HG03108 (cell line): ENCODE data around the gene CDC73.
"Not testable (repeated sequence)": the region's sequence is repeated elsewhere in the genome, so short reads cannot be mapped to it uniquely, and the experiment has no call there.

Experiments used
- ATAC-seq: cut with Tn5 transposase; IDR thresholded peaks from one replicate; pipeline ENCODE4 v1.9.1; 2021; ENCODE audit warnings: moderate library complexity; ENCODE audit not compliant: unreplicated experiment

Gene CDC73

GRCh38 chr1:193113258-193113991, 8.4 kb upstream of the CDC73 start:
- ATAC-seq: no peak

- no peak for ATAC-seq
Measured at GRCh38 chr1:193113992-193114332, 7.9 kb upstream of the CDC73 start.

DNA sequence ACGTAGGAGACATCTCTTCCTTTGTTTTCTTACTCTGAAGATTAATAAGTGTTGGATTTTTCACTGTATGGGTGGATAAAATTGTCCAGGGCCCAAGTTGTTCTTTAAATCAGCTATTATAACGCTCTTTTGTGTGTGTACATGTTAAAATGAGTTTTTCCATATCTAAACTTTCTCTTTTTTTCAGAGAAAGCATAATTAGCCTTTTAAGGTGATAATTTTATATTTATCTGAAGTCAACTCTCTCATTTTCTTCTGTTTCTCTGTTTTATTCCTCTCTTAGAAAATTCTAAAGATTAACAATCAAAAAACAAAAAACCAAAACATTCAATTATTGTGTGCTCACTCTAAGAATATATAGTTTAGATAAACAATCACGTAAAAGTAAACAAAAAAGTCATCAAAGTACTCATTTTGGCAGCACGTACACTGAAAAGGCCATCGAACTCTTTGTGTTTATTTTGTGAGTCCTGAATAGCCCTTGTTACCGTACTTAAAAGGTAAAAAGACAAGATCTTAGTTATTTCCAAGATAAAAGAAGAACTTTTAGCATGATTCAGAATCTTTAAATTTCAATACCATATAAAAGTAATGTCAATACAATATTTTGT, 7.2 kb upstream of the CDC73 start:
- no peak for ATAC-seq

DNA sequence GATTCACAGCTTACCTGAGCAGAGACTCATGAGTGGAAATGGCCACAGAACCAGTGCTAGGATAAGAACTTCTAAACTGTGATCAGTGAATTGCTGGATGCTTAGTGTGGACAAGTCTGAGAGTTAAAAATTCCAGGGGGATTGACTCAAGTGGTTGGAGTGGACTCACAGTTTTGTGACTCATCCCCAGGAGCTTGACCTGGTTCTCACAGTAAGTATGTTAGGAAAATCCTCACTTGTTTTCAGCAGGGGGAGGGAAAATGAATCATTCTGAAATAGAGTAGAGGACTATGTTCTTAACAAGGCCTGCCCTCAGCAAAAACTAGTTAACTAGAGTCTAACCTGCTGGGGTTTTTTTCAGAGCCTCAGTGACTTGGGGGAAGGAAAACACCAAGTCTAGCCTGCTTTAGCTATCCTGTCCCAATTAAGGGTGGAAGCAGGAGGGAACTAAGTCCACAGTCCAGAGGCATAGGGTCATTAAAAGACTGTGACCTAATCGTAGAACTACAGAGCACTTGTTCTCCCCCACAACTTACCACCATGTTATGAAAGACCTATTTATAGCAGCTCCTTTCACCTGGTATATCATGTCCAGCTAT, 6.1 kb upstream of the CDC73 start:
- no peak for ATAC-seq

- not testable (repeated sequence) for ATAC-seq
Measured at GRCh38 chr1:193117167-193117566, 4.7 kb upstream of the CDC73 start.

DNA sequence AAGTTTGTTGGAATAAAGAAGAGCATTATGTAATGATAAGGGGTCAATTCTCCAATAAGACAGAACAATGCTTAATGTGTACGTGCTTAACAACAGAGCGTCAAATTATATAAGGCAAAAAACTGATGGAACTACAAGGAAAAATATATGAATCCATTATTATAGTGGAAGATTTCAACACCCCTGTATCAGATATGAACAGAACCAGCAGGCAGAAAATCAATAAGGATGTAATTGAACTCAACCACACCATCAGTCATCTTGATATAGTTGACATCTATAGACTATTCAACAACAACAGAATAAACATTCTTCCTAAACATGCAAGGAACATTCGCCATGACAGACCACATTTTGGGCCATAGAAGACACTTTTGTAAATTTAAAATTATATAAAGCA, 3.6 kb upstream of the CDC73 start:
- no peak for ATAC-seq

DNA sequence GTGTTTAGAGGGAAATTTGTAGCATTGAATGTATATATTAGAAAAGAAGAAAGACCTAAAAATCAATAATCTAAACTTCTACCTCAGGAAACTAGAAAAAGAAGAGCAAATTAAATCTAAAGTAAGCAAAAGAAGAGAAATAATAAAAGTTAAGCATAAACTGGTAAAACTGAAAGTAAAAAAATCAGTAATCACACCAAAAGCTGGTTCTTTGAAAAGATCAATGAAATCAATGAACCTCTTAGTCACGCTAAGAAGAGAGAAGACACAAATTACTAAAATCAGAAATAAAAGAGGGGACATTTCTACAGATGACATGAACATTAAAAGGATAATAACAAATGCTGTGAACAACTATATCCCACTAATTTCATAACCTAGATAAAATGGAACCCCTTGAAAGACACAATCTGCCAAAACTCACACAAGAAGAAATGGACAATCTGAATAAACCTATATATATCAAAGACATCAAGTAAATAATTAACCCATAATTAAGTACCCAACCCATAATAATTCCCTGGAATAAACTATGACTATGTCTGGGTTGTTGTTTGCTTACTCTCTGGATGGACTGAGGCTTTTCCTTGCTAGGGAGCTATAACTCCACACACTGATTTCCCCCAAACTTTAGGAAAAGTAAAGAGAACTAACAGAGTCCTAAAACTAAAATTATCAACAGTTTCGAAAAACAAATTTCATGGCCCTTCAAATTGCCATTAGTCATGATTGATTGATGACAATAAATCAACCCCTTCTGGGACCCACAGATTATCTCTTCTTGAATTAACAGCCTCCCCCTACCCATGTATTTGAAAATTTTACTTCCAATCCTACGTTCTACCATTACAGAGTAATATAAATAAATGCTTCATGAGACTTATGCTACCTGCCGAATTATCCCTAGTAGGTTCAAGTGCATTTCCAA, 2.8 kb upstream of the CDC73 start:
- ATAC-seq: no peak

GRCh38 chr1:193120604-193121166, 1.1 kb upstream of the CDC73 start:
- ATAC-seq: no peak

- ATAC-seq: no peak
Measured at GRCh38 chr1:193123751-193124150, 1.9 kb downstream of the CDC73 start.

GRCh38 chr1:193125369-193125768, 3.5 kb downstream of the CDC73 start:
- ATAC-seq: no peak

- no peak for ATAC-seq
Measured at GRCh38 chr1:193131266-193131860, 9.5 kb downstream of the CDC73 start.

DNA sequence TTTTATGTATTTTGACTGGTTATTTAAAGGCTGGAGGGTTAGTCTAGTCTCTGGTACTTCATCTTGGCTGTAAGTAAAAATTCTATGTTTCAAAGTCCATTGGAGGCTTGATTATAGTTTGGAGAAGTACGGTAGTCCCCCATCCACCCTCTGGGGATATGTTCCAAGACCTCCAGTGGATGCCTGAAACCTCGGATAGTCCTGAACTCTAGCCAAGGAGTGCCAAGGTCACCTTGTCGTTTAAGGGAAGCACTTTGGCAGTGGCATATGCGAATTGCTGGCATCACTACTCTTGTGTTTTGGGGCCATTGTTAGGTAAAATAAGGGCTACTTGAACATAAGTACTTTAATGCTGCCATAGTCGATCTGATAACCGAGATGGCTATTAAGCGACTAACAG, 18.4 kb downstream of the CDC73 start:
- no peak for ATAC-seq

GRCh38 chr1:193141804-193142203, 20.0 kb downstream of the CDC73 start:
- ATAC-seq: no peak

DNA sequence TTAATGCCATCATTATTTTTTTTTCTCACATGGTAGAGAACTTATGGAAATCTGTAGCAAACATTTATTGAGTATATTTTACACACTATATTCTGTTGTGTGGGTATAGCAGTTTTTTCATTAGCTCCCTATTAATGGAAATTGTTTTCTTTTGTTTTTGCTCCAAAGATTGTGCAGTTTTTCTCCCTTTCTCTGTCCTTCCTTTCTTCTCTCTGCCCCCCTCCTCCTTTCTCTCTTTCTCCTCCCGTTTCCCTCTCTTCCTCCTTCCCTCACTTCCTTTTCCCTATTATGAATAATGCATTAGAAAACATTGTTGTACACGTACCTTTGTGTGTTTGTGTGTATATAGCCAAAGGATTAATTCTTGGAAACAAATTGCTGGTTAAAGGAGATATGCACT, 20.6 kb downstream of the CDC73 start:
- no peak for ATAC-seq

- ATAC-seq: no peak
Measured at GRCh38 chr1:193143285-193143684, 21.5 kb downstream of the CDC73 start.

DNA sequence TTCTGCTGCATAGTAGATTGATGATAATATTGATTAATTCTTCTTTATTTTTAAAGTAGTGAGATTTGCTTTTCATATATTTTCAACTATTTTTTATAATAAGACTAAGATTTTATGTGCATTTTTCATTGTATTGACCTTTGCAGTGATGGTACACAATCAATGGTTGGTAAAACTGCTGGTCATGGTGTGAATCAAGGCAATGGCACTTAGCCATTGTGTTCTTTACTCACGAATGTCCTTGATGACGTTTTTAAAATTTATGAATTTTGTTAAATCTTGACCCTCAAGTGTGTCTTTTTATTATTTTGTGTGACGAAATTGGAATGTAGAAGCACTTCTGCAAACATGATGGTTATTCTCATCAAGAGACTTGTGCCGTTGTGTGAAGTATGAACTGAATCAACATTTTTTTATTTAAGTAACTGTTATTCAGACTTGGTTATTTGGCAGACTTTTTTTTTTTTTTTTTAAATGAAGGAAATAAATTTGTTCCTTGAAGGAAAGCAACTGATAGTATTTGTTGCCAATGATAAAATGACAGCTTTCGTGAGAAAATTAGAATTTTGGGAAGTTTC, 22.6 kb downstream of the CDC73 start:
- no peak for ATAC-seq

GRCh38 chr1:193144999-193145398, 23.2 kb downstream of the CDC73 start:
- no peak for ATAC-seq

- ATAC-seq: no peak
Measured at GRCh38 chr1:193156117-193156821, 34.4 kb downstream of the CDC73 start.

DNA sequence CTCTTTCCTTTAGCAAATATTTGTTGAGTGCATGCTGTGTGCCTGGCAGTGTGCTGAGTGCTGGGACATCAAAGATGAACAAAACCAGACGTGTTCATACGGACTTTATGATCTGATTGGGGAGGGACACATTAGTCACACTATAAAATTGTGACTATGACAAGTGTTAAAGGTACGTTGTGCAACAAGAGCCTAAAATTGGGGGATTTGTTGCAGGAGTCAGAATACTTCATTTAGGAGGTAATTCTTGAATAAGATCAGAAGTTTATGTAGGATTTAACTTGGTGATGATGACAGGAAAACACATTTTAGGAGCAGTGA, 35.0 kb downstream of the CDC73 start:
- no peak for ATAC-seq

- ATAC-seq: no peak
Measured at GRCh38 chr1:193157360-193157759, 35.5 kb downstream of the CDC73 start.
